ENCODE measurements around the gene DLG2.

The DLG2 gene

GRCh38 chr11:84232511-84232910 is 1394.6 kb downstream of the DLG2 start:
- no peak overlapping the region for H3K4me3 ChIP-seq (ENCODE audit: low read depth, low read length)
- no peak for TF ChIP-seq CTCF (IDR thresholded peaks at IDR 0.05; ENCODE audit: low read depth, low read length)

GRCh38 chr11:84230402-84230801 is 1396.7 kb downstream of the DLG2 start:
- no peak for TF ChIP-seq CTCF (IDR thresholded peaks at IDR 0.05; ENCODE audit: low read depth, low read length)
- no peak overlapping the region for H3K4me3 ChIP-seq (ENCODE audit: low read depth, low read length)

- no peak for TF ChIP-seq CTCF (IDR thresholded peaks at IDR 0.05; ENCODE audit: low read depth, low read length)
- H3K4me3 ChIP-seq (ENCODE audit: low read depth, low read length) = no peak overlapping the region
These were observed 1399.0 kb downstream of the DLG2 start for GRCh38 chr11:84227970-84228665.

- no peak overlapping the region for H3K4me3 ChIP-seq (ENCODE audit: low read depth, low read length)
- TF ChIP-seq CTCF (IDR thresholded peaks at IDR 0.05; ENCODE audit: low read depth, low read length) = no peak
These were observed 1403.1 kb downstream of the DLG2 start for GRCh38 chr11:84224042-84224441.

- no peak overlapping the region for H3K4me3 ChIP-seq (ENCODE audit: low read depth, low read length)
- TF ChIP-seq CTCF (IDR thresholded peaks at IDR 0.05; ENCODE audit: low read depth, low read length) = no peak
These were observed 1408.8 kb downstream of the DLG2 start for GRCh38 chr11:84218318-84218717.

GRCh38 chr11:84215672-84216071 is 1411.5 kb downstream of the DLG2 start:
- TF ChIP-seq CTCF (IDR thresholded peaks at IDR 0.05; ENCODE audit: low read depth, low read length) = no peak
- no peak overlapping the region for H3K4me3 ChIP-seq (ENCODE audit: low read depth, low read length)

GRCh38 chr11:84214557-84214956 is 1412.6 kb downstream of the DLG2 start:
- TF ChIP-seq CTCF (IDR thresholded peaks at IDR 0.05; ENCODE audit: low read depth, low read length) = no peak
- no peak overlapping the region for H3K4me3 ChIP-seq (ENCODE audit: low read depth, low read length)

Data from WI38 (cell line).